ENCODE results near the gene GFPT1. TPM values are rescaled to one million over a fixed set of nuclear protein-coding genes. Genes with fewer than 3 reads are reported as not detected.

The GFPT1 gene
- total RNA-seq, 3 donors from 2014 or later (not counting 1 experiment from before 2014, with no cell fraction given), result 13.9 to 16.4 (median 15.0) TPM

- intact Hi-C loops (cut with micrococcal nuclease), result no loop called here
- H3K9me3 Mint-ChIP-seq, result peaks cover 0 to 2% of the 10 kb centered on the region in 2 donors
- TF ChIP-seq CTCF (IDR thresholded peaks at IDR 0.05), result no peak
- Histone ChIP-seq H3K4me3 (ENCODE audit: low read length) (no peak overlapping the region), H3K27me3 (ENCODE audit: control insufficient read depth, insufficient read depth, low read length) (no peaks in the 10 kb centered on the region), H3K4me1 (ENCODE audit: control insufficient read depth, insufficient read depth, low read length) (no peaks in the 10 kb centered on the region), H3K9me3 (ENCODE audit: control insufficient read depth, insufficient read depth, low read length) (no peaks in the 10 kb centered on the region), H3K27ac (ENCODE audit: low read length) (no peak overlapping the region), H3K36me3 (ENCODE audit: control insufficient read depth, insufficient read depth, low read length) (no peaks in the 10 kb centered on the region)
- H3K27me3 Mint-ChIP-seq (ENCODE audit: low read depth in 2 of 2), result no peaks in the 10 kb centered on the region
- no peak overlapping the region for H3K4me3 Mint-ChIP-seq
- H3K27ac Mint-ChIP-seq, result no peak overlapping the region
- H3K36me3 Mint-ChIP-seq, result peaks cover 8% of the 10 kb centered on the region
- ATAC-seq (no peak), DNase-seq (no peak)
- no peaks in the 10 kb centered on the region for H3K4me1 Mint-ChIP-seq
These were observed 70.5 kb downstream of the GFPT1 start for GRCh38 chr2:69316550-69316949.

- Histone ChIP-seq H3K27me3 (ENCODE audit: control insufficient read depth, insufficient read depth, low read length) (no peaks in the 10 kb centered on the region), H3K27ac (ENCODE audit: low read length) (no peak overlapping the region), H3K4me3 (ENCODE audit: low read length) (no peak overlapping the region), H3K9me3 (ENCODE audit: control insufficient read depth, insufficient read depth, low read length) (no peaks in the 10 kb centered on the region), H3K36me3 (ENCODE audit: control insufficient read depth, insufficient read depth, low read length) (no peaks in the 10 kb centered on the region), H3K4me1 (ENCODE audit: control insufficient read depth, insufficient read depth, low read length) (no peaks in the 10 kb centered on the region)
- H3K27ac Mint-ChIP-seq, result no peak overlapping the region
- H3K36me3 Mint-ChIP-seq, result peaks cover 8% of the 10 kb centered on the region
- no peak for TF ChIP-seq CTCF (IDR thresholded peaks at IDR 0.05)
- ATAC-seq (no peak), DNase-seq (no peak)
- no peaks in the 10 kb centered on the region for H3K27me3 Mint-ChIP-seq (ENCODE audit: low read depth in 2 of 2)
- no peak overlapping the region for H3K4me3 Mint-ChIP-seq
- no peaks in the 10 kb centered on the region for H3K4me1 Mint-ChIP-seq
- intact Hi-C loops (cut with micrococcal nuclease), result no loop called here
- peaks cover 0 to 2% of the 10 kb centered on the region in 2 donors for H3K9me3 Mint-ChIP-seq
- 100% methylated on average over 1 of the region's 4 CpGs for WGBS (ENCODE audit: insufficient coverage)
These were observed 71.8 kb downstream of the GFPT1 start for GRCh38 chr2:69315160-69315761.

- Mint-ChIP-seq H3K9me3 (no peaks in the 10 kb centered on the region), H3K27ac (no peak overlapping the region), H3K4me3 (no peak overlapping the region), H3K4me1 (peaks cover 28 to 40% of the 10 kb centered on the region in 2 donors), H3K27me3 (ENCODE audit: low read depth in 2 of 2) (peaks cover 3 to 21% of the 10 kb centered on the region in 2 donors), H3K36me3 (peaks cover 8% of the 10 kb centered on the region)
- DNase-seq (no peak), ATAC-seq (no peak)
- no CpG with 5 or more reads among the region's 2 CpGs for WGBS (ENCODE audit: insufficient coverage)
- Histone ChIP-seq H3K4me3 (ENCODE audit: low read length) (no peak overlapping the region), H3K9me3 (ENCODE audit: control insufficient read depth, insufficient read depth, low read length) (no peaks in the 10 kb centered on the region), H3K27me3 (ENCODE audit: control insufficient read depth, insufficient read depth, low read length) (peaks cover 12% of the 10 kb centered on the region), H3K4me1 (ENCODE audit: control insufficient read depth, insufficient read depth, low read length) (peaks cover 26% of the 10 kb centered on the region), H3K27ac (ENCODE audit: low read length) (no peak overlapping the region), H3K36me3 (ENCODE audit: control insufficient read depth, insufficient read depth, low read length) (no peaks in the 10 kb centered on the region)
- intact Hi-C loops (cut with micrococcal nuclease), result no loop called here
- no peak for TF ChIP-seq CTCF (IDR thresholded peaks at IDR 0.05)
These were observed 76.0 kb downstream of the GFPT1 start for GRCh38 chr2:69311024-69311416.
